T-helper 17 cell (primary cell): ENCODE data around the gene ADAM11. TPM values are rescaled to one million over a fixed set of nuclear protein-coding genes. Genes with fewer than 3 reads are reported as not detected.
A peak's percentile ranks its signal among the peaks of the same experiment; 100 is the strongest.
"Not testable (repeated sequence)": the region's sequence is repeated elsewhere in the genome, so short reads cannot be mapped to it uniquely, and the experiment has no call there.

ENCODE experiments used
- ATAC-seq: fragments of 150-1000 bp; cut with Tn5 transposase; 2 replicates; pipeline ENCODE4 v1.10.0; 2021; ENCODE audit warnings: mild to moderate bottlenecking, moderate library complexity
- DNase-seq, 3 donors: peaks; one replicate each; pipeline versions ENCODE4 v3.0.0 to v3.0.0-alpha.2; 2020 to 2021
- H3K9me3 ChIP-seq: one replicate; pipeline ENCODE4 v1.7.0; 2013; ENCODE audit warnings: low read length, mild to moderate bottlenecking; ENCODE audit not compliant: control insufficient read depth, poor library complexity, severe bottlenecking
- H3K27ac Mint-ChIP-seq: one replicate; pipeline ENCODE4 v1.8.0; 2022; ENCODE audit warnings: mild to moderate bottlenecking, moderate library complexity, mixed read lengths
- H3K27me3 Mint-ChIP-seq: one replicate; pipeline ENCODE4 v1.8.0; 2022; ENCODE audit warnings: mixed read lengths
- H3K36me3 Mint-ChIP-seq: one replicate; pipeline ENCODE4 v1.8.0; 2022; ENCODE audit warnings: low read depth, mixed read lengths
- H3K4me1 Mint-ChIP-seq: one replicate; pipeline ENCODE4 v1.8.0; 2022; ENCODE audit warnings: mild to moderate bottlenecking, mixed read lengths
- H3K4me3 Mint-ChIP-seq: one replicate; pipeline ENCODE4 v1.8.0; 2022; ENCODE audit warnings: mild to moderate bottlenecking, moderate library complexity, mixed read lengths
- total RNA-seq, 4 donors: library from RNA in 2 of 4; stranded (reverse) in 2 of 4; gene quantifications; one replicate each; pipeline ENCODE4 v1.2.3 and lab custom pipeline; 2022 to 2026

Gene ADAM11
- total RNA-seq, 2 donors from 2014 or later = 0.08 to 0.40 TPM

DNA sequence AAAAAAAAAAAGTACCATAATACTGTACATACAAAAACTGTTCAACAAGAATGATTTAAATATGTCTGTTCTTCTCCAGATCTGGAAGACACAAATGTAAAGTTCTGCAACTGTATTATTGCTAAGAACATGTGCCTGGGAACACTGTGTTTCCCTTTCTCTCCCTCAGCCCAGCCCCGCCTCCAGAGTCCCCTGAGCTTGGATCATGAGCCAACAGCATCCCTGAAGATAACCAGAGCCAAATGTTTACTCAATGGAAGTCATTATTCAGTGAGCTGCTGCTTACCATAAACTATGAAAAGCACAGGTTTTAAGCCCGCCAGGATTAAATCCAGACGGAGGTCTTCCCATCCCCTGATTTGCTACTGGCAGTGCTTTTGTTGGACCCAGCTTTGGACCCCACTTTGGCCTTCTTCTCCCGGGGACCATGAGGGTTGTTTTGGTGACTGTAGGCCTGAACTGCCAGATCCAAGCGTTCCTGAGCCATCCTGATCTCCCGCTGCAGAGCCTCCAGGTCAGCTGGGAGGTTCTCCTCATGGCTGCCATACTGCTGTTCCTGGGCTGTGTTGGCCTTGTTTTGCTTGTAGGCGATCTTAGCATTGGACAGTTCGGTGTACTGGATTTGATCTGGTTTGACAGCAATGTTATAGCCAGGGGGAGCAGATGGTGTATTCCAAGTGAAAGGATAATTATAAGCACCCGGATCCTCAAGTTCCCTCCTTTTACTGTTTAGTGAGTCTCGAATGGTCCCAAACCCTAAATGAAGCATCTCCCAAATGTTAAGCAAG is 45.7 kb downstream of the ADAM11 start:
- no peak for ATAC-seq
- Mint-ChIP-seq H3K36me3 (no peaks in the 10 kb centered on the region), H3K27me3 (peaks cover 39% of the 10 kb centered on the region), H3K27ac (no peak overlapping the region), H3K4me3 (no peak overlapping the region), H3K4me1 (no peaks in the 10 kb centered on the region)
- no peaks in the 10 kb centered on the region for H3K9me3 ChIP-seq
- DNase-seq = no peak

DNA sequence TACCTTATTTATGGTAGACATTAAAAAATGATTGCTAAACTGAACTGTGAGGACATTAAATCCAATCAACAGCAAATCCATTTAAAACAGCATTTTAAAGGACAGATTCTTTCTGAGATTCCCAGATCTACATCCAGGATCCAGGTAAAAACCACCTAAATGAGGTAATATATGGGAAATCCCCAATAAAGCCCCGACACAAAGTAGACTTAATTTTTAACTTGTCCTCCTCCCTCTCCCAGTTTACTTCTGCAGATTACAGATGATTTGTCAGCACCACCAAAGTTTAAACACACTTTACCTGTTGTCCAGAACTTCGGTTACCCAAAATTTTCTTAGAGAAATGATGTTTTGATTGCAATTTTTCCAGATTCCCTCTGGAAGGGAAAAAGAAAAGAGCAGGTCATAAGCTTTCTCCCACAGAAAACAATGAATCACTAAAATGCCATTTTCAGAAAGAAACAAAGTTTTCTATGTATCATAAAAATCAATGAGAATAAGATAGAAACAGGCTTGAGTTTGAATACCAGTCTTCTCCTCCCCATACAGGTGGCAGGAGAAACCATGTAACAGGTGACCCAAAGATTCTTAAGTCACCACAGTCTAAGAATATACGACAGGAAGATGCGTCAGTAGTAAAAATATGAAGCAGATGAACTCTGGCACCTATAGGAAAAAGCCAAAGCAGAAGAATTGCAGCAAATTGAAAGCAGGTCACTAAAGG is 48.5 kb downstream of the ADAM11 start:
- Mint-ChIP-seq H3K27me3 (peaks cover 50% of the 10 kb centered on the region), H3K4me1 (no peaks in the 10 kb centered on the region), H3K27ac (no peak overlapping the region), H3K36me3 (no peaks in the 10 kb centered on the region), H3K4me3 (no peak overlapping the region)
- DNase-seq (no peak), ATAC-seq (no peak)
- no peaks in the 10 kb centered on the region for H3K9me3 ChIP-seq

DNA sequence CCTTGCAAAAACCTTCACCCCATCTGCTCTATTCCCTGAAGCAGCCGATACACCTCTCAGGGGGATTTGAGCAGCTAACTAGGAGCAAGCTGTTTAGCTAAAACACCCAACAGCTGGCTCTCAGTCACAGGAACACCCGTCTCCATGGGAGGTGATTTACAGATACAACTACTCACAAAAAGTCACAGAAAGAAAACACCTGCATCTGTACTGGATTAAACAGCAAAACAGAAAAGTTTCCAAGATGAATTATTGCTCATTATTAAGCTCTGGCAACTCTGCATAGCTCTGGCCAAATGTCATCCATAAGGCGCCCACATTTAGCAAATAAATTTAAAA is 49.0 kb downstream of the ADAM11 start:
- Mint-ChIP-seq H3K4me1 (no peaks in the 10 kb centered on the region), H3K4me3 (no peak overlapping the region), H3K27me3 (peaks cover 53% of the 10 kb centered on the region), H3K27ac (no peak overlapping the region), H3K36me3 (no peaks in the 10 kb centered on the region)
- H3K9me3 ChIP-seq = no peaks in the 10 kb centered on the region
- ATAC-seq (no peak), DNase-seq (no peak)

DNA sequence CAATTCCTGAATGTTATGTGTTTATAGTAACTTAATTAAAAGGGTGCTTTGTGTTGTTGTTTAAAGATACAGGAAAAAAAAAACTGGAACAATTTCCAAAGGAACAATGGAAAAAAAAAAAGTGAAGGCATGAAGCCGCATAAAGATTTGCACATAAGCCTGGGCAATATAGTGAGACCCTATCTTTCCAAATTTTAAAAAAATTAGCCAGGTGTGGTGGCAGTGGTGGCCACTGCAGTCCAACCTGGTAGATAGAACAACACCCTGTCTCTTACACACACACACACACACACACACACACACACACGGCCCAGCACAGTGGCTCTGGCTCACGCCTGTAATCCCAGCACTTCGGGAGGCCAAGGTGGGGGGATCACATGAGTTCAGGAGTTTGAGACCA is 49.4 kb downstream of the ADAM11 start:
- Mint-ChIP-seq H3K4me1 (no peaks in the 10 kb centered on the region), H3K27ac (no peak overlapping the region), H3K36me3 (no peaks in the 10 kb centered on the region), H3K27me3 (peaks cover 56% of the 10 kb centered on the region), H3K4me3 (no peak overlapping the region)
- no peak for DNase-seq
- no peaks in the 10 kb centered on the region for H3K9me3 ChIP-seq
- no peak for ATAC-seq

DNA sequence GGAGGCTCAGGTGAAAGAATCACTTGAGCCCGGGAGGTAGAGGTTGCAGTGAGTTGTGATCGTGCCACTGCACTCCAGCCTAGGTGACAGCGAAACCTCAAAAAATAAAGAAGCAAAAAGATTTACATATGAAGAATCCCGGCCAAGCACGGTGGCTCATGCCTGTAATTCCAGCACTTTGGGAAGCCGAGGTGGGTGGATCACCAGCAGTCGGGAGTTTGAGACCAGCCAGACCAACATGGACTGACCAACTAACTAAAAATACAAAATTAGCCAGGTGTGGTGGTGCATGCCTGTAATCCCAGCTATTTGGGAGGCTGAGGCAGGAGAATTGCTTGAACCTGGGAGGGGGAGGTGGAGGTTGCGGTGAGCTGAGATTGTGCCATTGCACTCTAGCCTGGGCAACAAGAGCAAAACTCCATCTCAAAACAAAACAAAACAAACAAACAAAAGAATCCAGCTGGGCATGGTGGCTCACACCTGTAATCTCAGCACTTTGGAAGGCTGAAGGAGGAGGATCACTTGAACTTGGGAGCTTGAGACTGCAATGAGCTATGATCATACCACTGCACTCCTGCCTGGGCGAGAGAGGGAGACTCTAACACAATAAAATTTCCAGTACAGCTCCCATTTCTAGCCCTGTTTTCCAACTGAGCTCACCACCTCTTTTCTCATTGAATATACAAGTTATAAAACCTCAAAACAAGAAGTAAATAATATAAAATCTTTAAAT is 50.0 kb downstream of the ADAM11 start:
- not testable (repeated sequence) for ATAC-seq, H3K27ac Mint-ChIP-seq, DNase-seq, H3K36me3 Mint-ChIP-seq, H3K4me1 Mint-ChIP-seq, H3K4me3 Mint-ChIP-seq, H3K9me3 ChIP-seq
- peaks cover 62% of the 10 kb centered on the region for H3K27me3 Mint-ChIP-seq

DNA sequence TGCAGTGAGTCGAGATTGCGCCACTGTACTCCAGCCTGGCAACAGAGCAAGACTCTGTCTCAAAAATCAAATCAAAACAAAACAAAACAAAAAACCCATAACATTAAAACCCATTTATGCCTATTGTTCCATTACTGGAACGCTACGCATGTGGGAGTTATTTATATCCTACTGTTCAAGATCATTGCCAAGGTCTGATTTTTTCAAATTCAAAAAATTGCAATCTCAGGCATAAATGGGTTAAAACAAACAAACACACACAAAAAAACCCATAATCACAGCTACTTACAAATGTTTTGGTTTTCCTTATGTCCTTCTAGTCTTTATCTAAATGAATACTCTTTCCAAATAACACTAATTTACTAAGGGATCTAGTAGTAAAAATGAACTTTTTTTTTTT is 53.5 kb downstream of the ADAM11 start:
- no peak for ATAC-seq
- Mint-ChIP-seq H3K36me3 (no peaks in the 10 kb centered on the region), H3K27me3 (peaks cover 45% of the 10 kb centered on the region), H3K4me1 (no peaks in the 10 kb centered on the region), H3K27ac (no peak overlapping the region), H3K4me3 (no peak overlapping the region)
- no peaks in the 10 kb centered on the region for H3K9me3 ChIP-seq
- DNase-seq = no peak

DNA sequence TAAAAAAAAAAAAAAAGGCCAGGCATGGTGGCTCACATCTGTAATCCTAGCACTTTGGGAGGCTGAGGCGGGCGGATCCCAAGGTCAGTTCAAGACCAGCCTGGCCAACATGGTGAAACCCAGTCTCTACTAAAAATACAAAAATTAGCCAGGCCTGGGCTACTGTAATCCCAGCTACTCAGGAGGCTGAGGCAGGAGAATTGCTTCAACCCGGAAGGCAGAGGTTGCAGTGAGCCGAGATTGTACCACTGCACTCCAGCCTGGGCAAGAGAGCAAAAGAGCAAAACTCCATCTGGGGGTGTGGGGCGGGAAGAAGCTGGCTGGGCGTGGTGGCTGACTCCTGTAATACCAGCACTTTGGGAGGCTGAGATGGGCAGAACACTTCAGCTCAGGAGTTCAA is 59.7 kb downstream of the ADAM11 start:
- H3K4me1 Mint-ChIP-seq, H3K4me3 Mint-ChIP-seq, H3K27ac Mint-ChIP-seq, H3K36me3 Mint-ChIP-seq, ATAC-seq, H3K9me3 ChIP-seq, DNase-seq: not testable (repeated sequence)
- H3K27me3 Mint-ChIP-seq = peaks cover 24% of the 10 kb centered on the region

DNA sequence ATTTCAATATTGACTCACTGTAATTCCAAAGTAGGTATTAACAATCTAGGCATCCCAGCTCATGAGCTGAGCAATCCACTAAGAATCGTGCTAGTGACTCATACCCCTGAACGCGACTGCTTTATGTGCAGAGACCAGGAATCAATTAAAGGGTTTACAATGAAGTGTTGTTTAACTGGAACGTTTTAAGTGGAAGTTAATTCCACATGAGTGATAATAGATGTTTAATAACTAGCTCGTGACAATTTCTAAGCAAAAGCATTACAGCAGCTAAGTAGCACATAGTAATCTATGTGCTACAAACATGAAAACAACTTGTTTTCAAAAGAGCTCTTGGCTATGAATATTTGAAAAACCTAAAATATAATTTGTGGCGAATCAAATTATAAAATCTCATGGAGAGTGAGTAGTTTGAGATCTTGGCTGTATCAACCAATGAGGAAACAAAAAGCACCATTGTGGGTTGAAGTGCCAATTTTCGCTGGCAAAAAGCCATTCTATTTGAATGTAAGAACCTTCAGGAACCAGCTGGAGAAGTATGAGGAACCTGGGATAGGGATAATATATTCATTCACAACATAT is 61.9 kb downstream of the ADAM11 start:
- Mint-ChIP-seq H3K4me3 (no peak overlapping the region), H3K27ac (no peak overlapping the region), H3K36me3 (no peaks in the 10 kb centered on the region), H3K4me1 (no peaks in the 10 kb centered on the region), H3K27me3 (peaks cover 17% of the 10 kb centered on the region)
- ATAC-seq (no peak), DNase-seq (no peak)
- no peaks in the 10 kb centered on the region for H3K9me3 ChIP-seq

DNA sequence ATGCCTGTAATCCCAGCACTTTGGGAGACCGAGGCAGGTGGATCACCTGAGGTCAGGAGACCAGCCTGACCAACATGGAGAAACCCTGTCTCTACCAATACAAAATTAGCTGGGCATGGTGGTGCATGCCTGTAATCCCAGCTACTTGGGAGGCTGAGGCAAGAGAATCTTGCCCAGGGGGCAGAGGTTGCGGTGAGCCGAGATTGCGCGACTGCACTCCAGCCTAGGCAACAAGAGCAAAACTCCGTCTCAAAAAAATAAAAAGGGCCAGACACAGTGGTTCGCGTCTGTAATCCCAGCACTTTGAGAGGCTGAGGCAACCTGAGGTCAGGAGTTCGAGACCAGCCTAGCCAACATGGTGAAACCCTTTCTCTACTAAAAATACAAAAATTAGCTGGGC is 66.4 kb downstream of the ADAM11 start:
- DNase-seq, ATAC-seq, H3K4me1 Mint-ChIP-seq, H3K9me3 ChIP-seq, H3K27ac Mint-ChIP-seq, H3K36me3 Mint-ChIP-seq, H3K4me3 Mint-ChIP-seq: not testable (repeated sequence)
- peaks cover 37% of the 10 kb centered on the region for H3K27me3 Mint-ChIP-seq

DNA sequence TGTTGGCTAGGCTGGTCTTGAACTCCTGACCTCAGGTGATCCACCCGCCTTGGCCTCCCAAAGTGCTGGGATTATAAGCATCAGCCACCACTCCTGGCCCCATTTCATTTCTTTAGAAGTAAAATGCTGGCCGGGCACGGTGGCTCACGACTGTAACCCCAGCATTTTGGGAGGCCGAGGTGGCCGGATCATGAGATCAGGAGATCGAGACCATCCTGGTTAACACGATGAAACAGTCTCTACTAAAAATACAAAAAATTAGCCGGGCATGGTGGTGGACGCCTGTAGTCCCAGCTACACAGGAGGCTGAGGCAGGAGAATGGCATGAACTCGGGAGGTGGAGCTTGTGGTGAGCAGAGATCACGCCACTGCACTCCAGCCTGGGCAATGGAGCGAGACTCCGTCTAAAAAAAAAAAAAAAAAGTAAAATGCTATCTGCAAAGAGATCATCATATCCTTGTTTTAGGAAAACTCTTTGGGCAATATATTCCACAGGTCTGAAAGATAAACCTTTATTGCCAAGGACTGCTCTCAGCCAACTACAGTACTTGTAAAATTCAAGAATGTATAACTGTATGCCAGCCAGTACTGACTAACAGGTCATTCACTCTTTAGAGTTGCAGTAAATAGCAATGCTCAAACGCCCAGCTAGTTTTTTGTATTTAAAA is 67.5 kb downstream of the ADAM11 start:
- H3K9me3 ChIP-seq = no peaks in the 10 kb centered on the region
- Mint-ChIP-seq H3K27ac (no peak overlapping the region), H3K4me3 (no peak overlapping the region), H3K4me1 (peaks cover 7% of the 10 kb centered on the region), H3K27me3 (peaks cover 38% of the 10 kb centered on the region), H3K36me3 (peaks cover 7% of the 10 kb centered on the region)
- no peak for DNase-seq
- no peak for ATAC-seq

DNA sequence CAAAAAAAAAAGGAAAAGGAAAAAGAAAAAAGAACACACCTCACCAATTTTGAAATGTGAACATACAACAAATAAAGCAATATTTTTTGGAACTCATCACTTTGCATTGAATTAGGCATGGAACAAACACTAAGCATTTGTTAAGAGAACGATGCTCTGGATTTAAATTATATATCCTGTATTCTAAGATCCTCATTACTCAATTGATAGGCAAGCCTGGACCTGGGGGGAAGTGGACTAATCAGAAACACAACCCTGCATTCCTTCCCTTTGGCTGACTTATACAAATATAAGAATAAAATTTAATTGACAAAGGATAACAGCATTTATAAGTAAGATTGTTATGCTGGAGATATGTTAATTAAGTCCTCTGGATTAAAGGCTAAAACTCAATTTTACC is 69.1 kb downstream of the ADAM11 start:
- no peak overlapping the region for H3K4me3 Mint-ChIP-seq
- peaks cover 50% of the 10 kb centered on the region for H3K27me3 Mint-ChIP-seq
- H3K36me3 Mint-ChIP-seq = peaks cover 7% of the 10 kb centered on the region
- ATAC-seq (no peak), DNase-seq (no peak)
- peaks cover 7% of the 10 kb centered on the region for H3K4me1 Mint-ChIP-seq
- H3K9me3 ChIP-seq = no peaks in the 10 kb centered on the region
- no peak overlapping the region for H3K27ac Mint-ChIP-seq

DNA sequence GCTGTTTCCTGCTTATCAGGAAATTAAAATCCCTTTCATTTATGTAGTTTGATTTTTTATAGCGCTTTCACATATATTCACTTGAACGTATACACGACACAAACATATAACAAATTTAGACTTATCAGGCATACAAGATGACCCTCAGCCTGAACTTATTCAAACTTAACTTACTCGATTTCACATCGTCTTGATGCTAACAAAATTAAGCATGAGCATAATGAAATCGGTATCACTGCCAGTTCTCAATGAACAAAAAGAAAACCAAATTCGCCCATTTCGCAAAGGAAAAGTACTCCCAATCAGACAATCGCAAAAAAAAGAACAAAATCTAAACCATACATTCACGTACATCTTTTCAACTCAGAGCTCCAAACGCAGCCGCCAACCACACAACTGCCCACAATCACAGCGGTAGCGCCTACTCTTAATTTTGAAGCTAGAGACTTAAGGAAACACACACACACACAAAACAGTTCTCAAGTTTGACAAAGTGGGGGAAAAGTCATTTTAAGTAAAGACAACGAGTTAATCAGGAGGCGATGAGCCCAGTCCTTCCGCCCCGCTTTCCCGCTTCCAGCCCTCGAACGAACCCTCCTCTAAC is 70.2 kb downstream of the ADAM11 start:
- no peak for DNase-seq
- Mint-ChIP-seq H3K27me3 (peaks cover 56% of the 10 kb centered on the region), H3K4me1 (peaks cover 7% of the 10 kb centered on the region), H3K4me3 (peak overlapping the region; percentile 94), H3K36me3 (peaks cover 7% of the 10 kb centered on the region), H3K27ac (no peak overlapping the region)
- peak; percentile 35 for ATAC-seq
- no peaks in the 10 kb centered on the region for H3K9me3 ChIP-seq
